ENCODE results near the gene ITPK1.

The ITPK1 gene

GRCh38 chr14:93029911-93030508 lies 85.7 kb downstream of the ITPK1 start:
- DNase-seq = peak in 8 of 56 donors; percentile 23 to 59 (median 36)

GRCh38 chr14:93029417-93029816 lies 86.3 kb downstream of the ITPK1 start:
- no peak for DNase-seq

- DNase-seq = peak in 7 of 56 donors; percentile 29 to 58 (median 45)
Measured at GRCh38 chr14:93028724-93029076, 87.0 kb downstream of the ITPK1 start.

- no peak for DNase-seq
Measured at GRCh38 chr14:93027810-93028723, 87.7 kb downstream of the ITPK1 start.

GRCh38 chr14:93026339-93026738 lies 89.4 kb downstream of the ITPK1 start:
- no peak for DNase-seq

- DNase-seq = no peak
Measured at GRCh38 chr14:93025055-93025454, 90.7 kb downstream of the ITPK1 start.

GRCh38 chr14:93024493-93024892 lies 91.2 kb downstream of the ITPK1 start:
- no peak for DNase-seq

- no peak for DNase-seq
Measured at GRCh38 chr14:93023802-93024434, 91.8 kb downstream of the ITPK1 start.

GRCh38 chr14:93023039-93023438 lies 92.7 kb downstream of the ITPK1 start:
- DNase-seq = peak in 18 of 56 donors; percentile 23 to 63 (median 35)

GRCh38 chr14:93019970-93020369 lies 95.8 kb downstream of the ITPK1 start:
- DNase-seq = peak in 55 of 56 donors; percentile 29 to 91 (median 79)

GRCh38 chr14:93019367-93019843 lies 96.3 kb downstream of the ITPK1 start:
- DNase-seq = peak in 16 of 56 donors; percentile 30 to 66 (median 40)

GRCh38 chr14:93018366-93018765 lies 97.4 kb downstream of the ITPK1 start:
- DNase-seq = no peak

- DNase-seq = no peak
Measured at GRCh38 chr14:93017898-93018297, 97.8 kb downstream of the ITPK1 start.

- peak in 5 of 56 donors; percentile 29 to 64 (median 34) for DNase-seq
Measured at GRCh38 chr14:93017301-93017797, 98.4 kb downstream of the ITPK1 start.

- DNase-seq = no peak
Measured at GRCh38 chr14:93016275-93016845, 99.4 kb downstream of the ITPK1 start.

- DNase-seq = peak in 1 of 56 donors; percentile 28
Measured at GRCh38 chr14:93015505-93015904, 100.2 kb downstream of the ITPK1 start.

- DNase-seq = no peak
Measured at GRCh38 chr14:93015064-93015463, 100.7 kb downstream of the ITPK1 start.

- DNase-seq = no peak
Measured at GRCh38 chr14:93014058-93015023, 101.4 kb downstream of the ITPK1 start.

GRCh38 chr14:93012951-93013719 lies 102.6 kb downstream of the ITPK1 start:
- DNase-seq = peak in 1 of 56 donors; percentile 12

All from nucleus accumbens (tissue), 56 donors.